H1 (cell line): ENCODE results near the gene PRRG2. TPM values are rescaled to one million over a fixed set of nuclear protein-coding genes. Genes with fewer than 3 reads are reported as not detected.

Source experiments
- CHD1 ChIP-seq: IDR thresholded peaks from 2 replicates; pipeline ENCODE4 v1.6.1; 2012; ENCODE audit warnings: low read depth, low read length, improper control_type of control experiment
- EP300 ChIP-seq, 2 experiments: IDR thresholded peaks; 1 replicate in 1 of 2; 2 replicates in 1 of 2; pipeline ENCODE4 v1.6.1; 2011 to 2012; ENCODE audit warnings: low read depth in 2 of 2, low read length in 2 of 2, mild to moderate bottlenecking in 2 of 2, borderline replicate concordance in 1 of 2, inconsistent platforms in 1 of 2, moderate library complexity in 1 of 2
- FOSL1 ChIP-seq: IDR thresholded peaks from 2 replicates; pipeline ENCODE4 v1.6.1; 2011; ENCODE audit warnings: mild to moderate bottlenecking, low read depth, low read length, moderate library complexity; ENCODE audit not compliant: insufficient read depth
- HDAC2 ChIP-seq, 2 experiments: fragments of 300-600 bp in 1 of 2; sonication (generic) in 1 of 2; IDR thresholded peaks; 2 replicates each; pipeline ENCODE4 v1.6.1; 2011 to 2012; ENCODE audit warnings: low read depth in 2 of 2, low read length in 2 of 2, mild to moderate bottlenecking in 2 of 2, moderate library complexity in 2 of 2, borderline replicate concordance in 1 of 2, inconsistent platforms in 1 of 2
- TAF7 ChIP-seq: optimal IDR thresholded peaks from 2 replicates; pipeline ENCODE3; 2011; ENCODE audit warnings: low read depth, mild to moderate bottlenecking, inconsistent platforms, low read length, moderate library complexity, borderline replicate concordance
- ZNF274 ChIP-seq: IDR thresholded peaks from 2 replicates; pipeline ENCODE4 v1.7.0; 2012; ENCODE audit warnings: low read length, borderline replicate concordance; ENCODE audit errors: extremely low read depth
- polyA plus RNA-seq, 7 experiments: library from polyadenylated mRNA; depleted of rRNA in 3 of 7; stranded (reverse) in 5 of 7; unstranded in 2 of 7; fragments of >200 nt in 5 of 7; fragments of 200-250 nt in 2 of 7; gene quantifications; 1 replicate in 5 of 7; 2 replicates in 1 of 7; 4 replicates in 1 of 7; pipeline versions ENCODE4 v1.2.1 to v1.2.3, GENCODE V29; 2011 to 2013; ENCODE audit warnings: missing spikeins in 2 of 7, mixed read lengths in 2 of 7
- total RNA-seq: library from RNA; stranded (reverse); fragmentation: NEBNext Ultra II Directional; extraction: Animal tissue kit (Norgen Biotek cat#: 25700); gene quantifications from 2 replicates; pipeline ENCODE4 v1.2.1, GENCODE V29; 2021

Gene PRRG2
- total and polyA plus RNA-seq, 2 of the 8 experiments (the other 6 are each of a cell fraction or from before 2014, with no cell fraction given) = 4.1 to 5.6 TPM

DNA sequence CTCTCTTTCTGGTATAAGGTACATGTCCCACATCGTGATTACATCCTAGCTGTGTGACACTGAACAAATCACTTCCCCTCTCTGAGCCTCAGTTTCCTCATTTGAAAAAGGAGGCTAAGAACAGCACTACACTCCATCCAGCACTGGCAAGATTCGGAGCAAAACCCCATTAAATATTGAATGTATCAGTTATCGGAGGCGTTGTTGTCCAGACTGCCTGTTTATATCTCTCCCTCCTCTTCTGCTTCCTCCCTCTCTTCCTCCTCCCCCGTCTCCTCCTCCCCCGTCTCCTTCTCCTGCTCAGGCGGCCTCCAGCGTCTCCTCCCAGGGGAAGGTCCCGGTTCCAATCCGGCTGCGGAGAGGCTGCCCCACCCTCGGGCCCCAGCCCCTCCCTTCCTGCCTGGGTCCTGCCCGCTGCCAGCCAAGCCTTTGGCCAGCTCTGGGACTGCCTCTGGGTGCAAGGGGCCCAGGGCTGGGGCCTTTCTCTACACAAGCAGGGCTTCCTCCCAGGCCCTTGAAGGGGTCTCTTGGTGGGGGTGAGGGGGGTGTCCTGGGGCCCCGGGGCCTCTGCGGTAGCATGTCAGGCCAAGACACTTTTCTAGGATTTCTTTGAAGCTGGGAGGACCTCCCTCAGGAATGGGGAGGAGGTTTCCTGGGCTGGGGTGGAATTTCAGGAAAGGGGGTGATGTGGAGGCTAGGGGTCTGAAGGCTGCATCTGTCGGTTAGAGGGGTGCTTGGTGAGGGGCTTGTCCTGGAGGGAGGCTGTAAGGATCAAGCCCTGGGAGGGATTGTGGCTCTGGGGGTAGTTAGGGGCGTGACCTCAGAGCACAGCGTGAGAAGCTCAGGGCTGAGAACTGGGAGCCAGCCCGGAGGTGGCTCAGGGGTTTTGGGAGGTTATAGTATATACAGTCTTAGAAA lies 57.0 kb downstream of the PRRG2 start (continued):
- TF ChIP-seq EP300 (IDR thresholded peaks at IDR 0.05; ENCODE audit: borderline replicate concordance in 1 of 2, low read depth in 2 of 2, low read length in 2 of 2) (no peak), FOSL1 (no peak), HDAC2 (IDR thresholded peaks at IDR 0.05; ENCODE audit: borderline replicate concordance in 1 of 2, low read depth in 2 of 2, low read length in 2 of 2) (no peak), CHD1 (no peak), ZNF274 (no peak), TAF7 (no peak)
- TF ChIP-seq, all 59 proteins: peak for 0
